Fibroblast of lung (primary cell): ENCODE results near the gene LRRC49.

ENCODE experiments used
- CTCF ChIP-seq, 2 donors: IDR thresholded peaks in 1 of 2; conservative IDR thresholded peaks in 1 of 2; 1 replicate in 1 of 2; 2 replicates in 1 of 2; pipeline ENCODE4 v1.5.1; 2011 to 2012; ENCODE audit warnings: low read length in 2 of 2, control low read depth in 1 of 2, inconsistent platforms in 1 of 2, low read depth in 1 of 2, mild to moderate bottlenecking in 1 of 2
- EZH2 ChIP-seq: IDR thresholded peaks from 2 replicates; pipeline ENCODE4 v1.5.1; 2012; ENCODE audit warnings: low read length, control low read depth, mild to moderate bottlenecking; ENCODE audit errors: missing control alignments

GRCh38 chr15:70955151-70955550, 62.5 kb downstream of the LRRC49 start:
- TF ChIP-seq EZH2, result no peak
- TF ChIP-seq CTCF (conservative IDR thresholded peaks at IDR 0.05 in 1 of 2, IDR thresholded peaks at IDR 0.05 in 1 of 2; ENCODE audit: low read depth in 1 of 2, low read length in 2 of 2), result no peak
